ENCODE results near the gene SCAMP4.

SCAMP4 gene

GRCh38 chr19:1859331-1859781 is 45.8 kb upstream of the SCAMP4 start:
- no peak for DNase-seq (ENCODE audit: low read depth)
- no peak for TF ChIP-seq CTCF (conservative IDR thresholded peaks at IDR 0.05; ENCODE audit: low read depth, low read length)
- no peak overlapping the region for H3K4me3 ChIP-seq (ENCODE audit: low read depth, low read length)

GRCh38 chr19:1860042-1860775 is 45.0 kb upstream of the SCAMP4 start:
- peak overlapping the region; percentile 22 for H3K4me3 ChIP-seq (ENCODE audit: low read depth, low read length)
- TF ChIP-seq CTCF (conservative IDR thresholded peaks at IDR 0.05; ENCODE audit: low read depth, low read length), result no peak
- DNase-seq (ENCODE audit: low read depth), result peak; percentile 82

- H3K4me3 ChIP-seq (ENCODE audit: low read depth, low read length), result peak overlapping the region; percentile 86
- TF ChIP-seq CTCF (conservative IDR thresholded peaks at IDR 0.05; ENCODE audit: low read depth, low read length), result no peak
- no peak for DNase-seq (ENCODE audit: low read depth)
Observed at GRCh38 chr19:1860821-1861598, 44.2 kb upstream of the SCAMP4 start.

- no peak for DNase-seq (ENCODE audit: low read depth)
- peak overlapping the region; percentile 86 for H3K4me3 ChIP-seq (ENCODE audit: low read depth, low read length)
- no peak for TF ChIP-seq CTCF (conservative IDR thresholded peaks at IDR 0.05; ENCODE audit: low read depth, low read length)
Observed at GRCh38 chr19:1861599-1862031, 43.6 kb upstream of the SCAMP4 start.

- no peak for TF ChIP-seq CTCF (conservative IDR thresholded peaks at IDR 0.05; ENCODE audit: low read depth, low read length)
- no peak for DNase-seq (ENCODE audit: low read depth)
- H3K4me3 ChIP-seq (ENCODE audit: low read depth, low read length), result peak overlapping the region; percentile 86
Observed at GRCh38 chr19:1862068-1862423, 43.2 kb upstream of the SCAMP4 start.

GRCh38 chr19:1862424-1863327 is 42.5 kb upstream of the SCAMP4 start:
- TF ChIP-seq CTCF (conservative IDR thresholded peaks at IDR 0.05; ENCODE audit: low read depth, low read length), result no peak

More at GRCh38 chr19:1862424-1863327, 42.5 kb upstream of the SCAMP4 start:
- H3K4me3 ChIP-seq (ENCODE audit: low read depth, low read length), result peak overlapping the region; percentile 86
- no peak for DNase-seq (ENCODE audit: low read depth)

Measured in choroid plexus epithelial cell (primary cell).